HL-60 (cell line): ENCODE results near the gene CSNK1D.

Experiments
- CTCF ChIP-seq: IDR thresholded peaks from one replicate; pipeline ENCODE4 v1.5.1; 2011; ENCODE audit warnings: low read length, control low read depth, inconsistent platforms; ENCODE audit not compliant: insufficient read depth
- GABPA ChIP-seq: IDR thresholded peaks from 2 replicates; pipeline ENCODE4 v1.6.1; 2012; ENCODE audit warnings: low read depth
- POLR2AphosphoS5 ChIP-seq: IDR thresholded peaks from 2 replicates; pipeline ENCODE4 v1.6.1; 2012; ENCODE audit warnings: low read depth

- TF ChIP-seq CTCF (no peak), GABPA (no peak), POLR2AphosphoS5 (no peak)
Observed at GRCh38 chr17:82203920-82204319, 69.6 kb downstream of the CSNK1D start.
